HG03060 (cell line): ENCODE measurements around the gene CACNA2D2.

Experiments used
- ATAC-seq: cut with Tn5 transposase; IDR thresholded peaks from one replicate; pipeline ENCODE4 v1.9.1; 2021; ENCODE audit warnings: low read depth, moderate number of reproducible peaks; ENCODE audit not compliant: unreplicated experiment

The CACNA2D2 gene

GRCh38 chr3:50319894-50320625 is 183.4 kb downstream of the CACNA2D2 start:
- ATAC-seq, result no peak

- ATAC-seq, result no peak
Observed at GRCh38 chr3:50319181-50319893, 184.1 kb downstream of the CACNA2D2 start.

GRCh38 chr3:50318615-50319014 is 184.8 kb downstream of the CACNA2D2 start:
- ATAC-seq, result no peak

- no peak for ATAC-seq
Observed at GRCh38 chr3:50318163-50318562, 185.3 kb downstream of the CACNA2D2 start.

- ATAC-seq, result no peak
Observed at GRCh38 chr3:50317300-50317699, 186.1 kb downstream of the CACNA2D2 start.

- no peak for ATAC-seq
Observed at GRCh38 chr3:50316657-50317242, 186.7 kb downstream of the CACNA2D2 start.

- ATAC-seq, result no peak
Observed at GRCh38 chr3:50314816-50315215, 188.6 kb downstream of the CACNA2D2 start.

- no peak for ATAC-seq
Observed at GRCh38 chr3:50314342-50314741, 189.1 kb downstream of the CACNA2D2 start.
